ENCODE measurements around the gene TUBA4A.

The TUBA4A gene

DNA sequence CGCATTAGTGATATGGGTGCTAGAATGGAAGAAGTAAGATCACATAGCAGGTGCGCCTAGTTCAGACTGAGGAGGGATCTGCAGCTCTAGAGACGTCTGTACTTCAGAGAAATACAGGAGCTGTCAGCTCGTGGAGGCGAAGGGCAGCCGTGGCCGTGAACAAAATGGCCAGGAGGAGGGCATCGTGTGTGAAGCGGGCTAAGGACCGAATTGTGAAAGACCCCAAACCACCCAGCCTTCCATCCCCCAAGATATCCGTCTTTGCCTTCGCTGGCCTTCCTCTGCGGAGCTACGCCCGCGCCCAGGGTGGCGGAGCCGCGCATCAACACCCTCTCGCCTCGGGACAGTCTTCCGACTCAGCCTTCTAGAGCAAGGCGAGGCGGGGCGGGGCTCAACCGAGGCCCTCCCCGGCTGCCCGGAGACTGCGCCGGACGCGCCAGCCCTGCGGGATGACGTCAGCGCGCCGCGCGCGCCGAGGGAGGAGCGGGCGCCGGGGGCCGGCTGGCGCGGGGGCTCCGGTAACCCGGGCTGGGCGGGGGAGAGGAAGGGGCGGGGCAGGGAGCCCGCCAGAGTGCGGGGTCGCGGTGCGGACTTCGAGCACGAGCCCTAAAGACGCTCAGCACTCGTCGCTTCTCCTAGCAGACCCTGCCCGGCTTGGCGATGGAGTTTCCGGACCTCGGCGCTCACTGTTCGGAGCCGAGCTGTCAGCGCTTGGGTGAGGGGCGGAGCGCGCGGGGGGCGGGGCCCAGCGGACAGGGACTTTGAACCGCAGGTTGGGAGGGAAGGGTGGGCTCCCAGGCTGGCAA is 47.2 kb downstream of the TUBA4A start, which contains the start of gene ZFAND2B (continued):
- TF ChIP-seq ZNF302 (tag by site-specific recombination; IDR thresholded peaks at IDR 0.05; ENCODE audit: low read depth) (no peak), MYNN (tag by site-specific recombination; IDR thresholded peaks at IDR 0.05; ENCODE audit: borderline replicate concordance) (no peak), EGR2 (tag by site-specific recombination; IDR thresholded peaks at IDR 0.05; ENCODE audit: low read depth) (no peak), ZNF510 (tag by site-specific recombination; IDR thresholded peaks at IDR 0.05; ENCODE audit: insufficient replicate concordance) (no peak), ZNF2 (tag by site-specific recombination; IDR thresholded peaks at IDR 0.05) (peak; percentile 73; the same call in 1 of the 2 replicates), ZSCAN30 (tag by site-specific recombination; IDR thresholded peaks at IDR 0.05) (peak; percentile 21; the same call in 1 of the 2 replicates), ZNF335 (tag by site-specific recombination; conservative IDR thresholded peaks at IDR 0.05) (peak; percentile 50), ZNF426 (tag by site-specific recombination; IDR thresholded peaks at IDR 0.05) (no peak), MEIS1 (CRISPR knock-in tag; IDR thresholded peaks at IDR 0.05; ENCODE audit: borderline replicate concordance) (no peak), ZNF132 (tag by site-specific recombination; IDR thresholded peaks at IDR 0.05; ENCODE audit: borderline replicate concordance) (no peak), ZNF214 (tag by site-specific recombination; IDR thresholded peaks at IDR 0.05; ENCODE audit: borderline replicate concordance) (no peak), REPIN1 (tag by site-specific recombination; IDR thresholded peaks at IDR 0.05; ENCODE audit: low read depth) (no peak), SP2 (tag by site-specific recombination; IDR thresholded peaks at IDR 0.05) (peak; percentile 70), ZFP69B (tag by site-specific recombination; IDR thresholded peaks at IDR 0.05) (no peak), ZNF623 (tag by site-specific recombination; IDR thresholded peaks at IDR 0.05) (no peak), ZNF416 (tag by site-specific recombination; IDR thresholded peaks at IDR 0.05) (no peak), ZNF791 (tag by site-specific recombination; IDR thresholded peaks at IDR 0.05) (no peak), ZNF37A (tag by site-specific recombination; IDR thresholded peaks at IDR 0.05) (no peak), HIC1 (tag by site-specific recombination; IDR thresholded peaks at IDR 0.05) (peak; percentile 21; the same call in 1 of the 2 replicates), ZNF423 (tag by site-specific recombination; IDR thresholded peaks at IDR 0.05) (no peak), ZNF747 (tag by site-specific recombination; IDR thresholded peaks at IDR 0.05) (no peak), ZSCAN16 (tag by site-specific recombination; IDR thresholded peaks at IDR 0.05) (no peak), HOXD13 (CRISPR knock-in tag; IDR thresholded peaks at IDR 0.05; ENCODE audit: borderline replicate concordance) (no peak), PRDM2 (tag by site-specific recombination; IDR thresholded peaks at IDR 0.05; ENCODE audit: borderline replicate concordance) (no peak), ZFP37 (tag by site-specific recombination; IDR thresholded peaks at IDR 0.05) (no peak), OVOL3 (tag by site-specific recombination; IDR thresholded peaks at IDR 0.05) (no peak)
- TF ChIP-seq, protein P1, sequence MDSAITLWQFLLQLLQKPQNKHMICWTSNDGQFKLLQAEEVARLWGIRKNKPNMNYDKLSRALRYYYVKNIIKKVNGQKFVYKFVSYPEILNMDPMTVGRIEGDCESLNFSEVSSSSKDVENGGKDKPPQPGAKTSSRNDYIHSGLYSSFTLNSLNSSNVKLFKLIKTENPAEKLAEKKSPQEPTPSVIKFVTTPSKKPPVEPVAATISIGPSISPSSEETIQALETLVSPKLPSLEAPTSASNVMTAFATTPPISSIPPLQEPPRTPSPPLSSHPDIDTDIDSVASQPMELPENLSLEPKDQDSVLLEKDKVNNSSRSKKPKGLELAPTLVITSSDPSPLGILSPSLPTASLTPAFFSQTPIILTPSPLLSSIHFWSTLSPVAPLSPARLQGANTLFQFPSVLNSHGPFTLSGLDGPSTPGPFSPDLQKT (IDR thresholded peaks at IDR 0.05; ENCODE audit: borderline replicate concordance, low read depth, low read length) = no peak
- TF ChIP-seq, protein P2, sequence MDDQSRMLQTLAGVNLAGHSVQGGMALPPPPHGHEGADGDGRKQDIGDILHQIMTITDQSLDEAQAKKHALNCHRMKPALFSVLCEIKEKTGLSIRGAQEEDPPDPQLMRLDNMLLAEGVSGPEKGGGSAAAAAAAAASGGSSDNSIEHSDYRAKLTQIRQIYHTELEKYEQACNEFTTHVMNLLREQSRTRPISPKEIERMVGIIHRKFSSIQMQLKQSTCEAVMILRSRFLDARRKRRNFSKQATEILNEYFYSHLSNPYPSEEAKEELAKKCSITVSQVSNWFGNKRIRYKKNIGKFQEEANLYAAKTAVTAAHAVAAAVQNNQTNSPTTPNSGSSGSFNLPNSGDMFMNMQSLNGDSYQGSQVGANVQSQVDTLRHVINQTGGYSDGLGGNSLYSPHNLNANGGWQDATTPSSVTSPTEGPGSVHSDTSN (CRISPR knock-in tag; IDR thresholded peaks at IDR 0.05) = peak; percentile 75; the same call in 1 of the 2 replicates
- TF ChIP-seq, protein P3, sequence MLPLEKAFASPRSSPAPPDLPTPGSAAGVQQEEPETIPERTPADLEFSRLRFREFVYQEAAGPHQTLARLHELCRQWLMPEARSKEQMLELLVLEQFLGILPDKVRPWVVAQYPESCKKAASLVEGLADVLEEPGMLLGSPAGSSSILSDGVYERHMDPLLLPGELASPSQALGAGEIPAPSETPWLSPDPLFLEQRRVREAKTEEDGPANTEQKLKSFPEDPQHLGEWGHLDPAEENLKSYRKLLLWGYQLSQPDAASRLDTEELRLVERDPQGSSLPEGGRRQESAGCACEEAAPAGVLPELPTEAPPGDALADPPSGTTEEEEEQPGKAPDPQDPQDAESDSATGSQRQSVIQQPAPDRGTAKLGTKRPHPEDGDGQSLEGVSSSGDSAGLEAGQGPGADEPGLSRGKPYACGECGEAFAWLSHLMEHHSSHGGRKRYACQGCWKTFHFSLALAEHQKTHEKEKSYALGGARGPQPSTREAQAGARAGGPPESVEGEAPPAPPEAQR (tag by site-specific recombination; IDR thresholded peaks at IDR 0.05) = no peak
